Ishikawa (cell line): Measurements from ENCODE around the gene RAI1.

Source experiments
- CEBPB ChIP-seq: IDR thresholded peaks from 2 replicates; pipeline ENCODE4 v1.6.1; 2012
- EGR1 ChIP-seq: IDR thresholded peaks from 2 replicates; pipeline ENCODE4 v1.6.1; 2012
- EP300 ChIP-seq: IDR thresholded peaks from 2 replicates; pipeline ENCODE4 v1.6.1; 2012; ENCODE audit warnings: borderline replicate concordance
- RAD21 ChIP-seq: IDR thresholded peaks from 2 replicates; pipeline ENCODE4 v1.6.1; 2012; ENCODE audit warnings: low read depth
- YY1 ChIP-seq: IDR thresholded peaks from 2 replicates; pipeline ENCODE4 v1.6.1; 2012; ENCODE audit warnings: low read depth
- ZBTB7A ChIP-seq: IDR thresholded peaks from 2 replicates; pipeline ENCODE4 v1.6.1; 2012; ENCODE audit warnings: low read depth
- TF ChIP-seq, protein P1 (sequence below): IDR thresholded peaks from 2 replicates; pipeline ENCODE4 v1.6.1; 2012; ENCODE audit warnings: low read depth, mild to moderate bottlenecking
- TF ChIP-seq, protein P2 (sequence below): IDR thresholded peaks from 2 replicates; pipeline ENCODE4 v1.6.1; 2012

DNA sequence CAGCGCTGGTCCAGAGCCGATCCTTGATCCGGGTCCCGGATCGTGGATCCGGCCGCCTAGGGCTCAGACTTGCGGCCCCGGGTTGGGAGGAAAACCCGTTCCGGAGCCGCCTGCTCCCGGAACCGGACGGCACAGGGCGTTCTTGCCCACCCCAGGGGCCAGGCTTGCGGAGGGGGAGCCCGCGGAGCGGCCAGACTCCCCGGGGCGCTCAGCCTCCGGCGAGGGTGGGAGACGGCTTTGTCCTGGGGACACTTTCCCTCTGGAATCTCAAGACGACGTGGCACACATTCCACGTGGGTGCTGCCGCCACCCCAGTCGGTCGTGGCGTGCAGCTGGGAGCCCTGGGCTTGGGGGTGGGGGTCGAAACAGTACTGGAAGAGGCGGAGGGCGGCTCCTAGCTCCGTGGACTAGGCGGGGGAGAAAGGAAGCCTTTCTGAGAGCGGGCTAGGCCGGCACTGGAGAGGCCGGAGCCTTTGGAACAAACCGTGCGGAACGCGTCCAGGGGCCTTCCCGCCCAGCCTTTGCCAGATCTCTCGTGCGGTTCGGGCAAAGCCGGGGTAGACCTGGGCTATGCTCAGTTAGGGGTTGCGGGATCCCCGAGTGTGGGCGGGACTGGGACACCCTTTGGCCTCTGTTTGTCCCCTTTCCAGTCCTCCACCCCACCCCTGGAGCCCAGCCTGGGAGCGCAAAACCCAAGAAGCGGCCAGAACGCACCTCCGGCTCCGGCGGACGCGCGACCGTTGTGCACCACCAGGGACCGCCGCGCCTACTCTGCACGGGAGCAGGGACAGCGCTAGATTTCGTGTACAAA, 129.0 kb downstream of the RAI1 start:
- TF ChIP-seq EP300 (no peak), EGR1 (no peak), CEBPB (no peak), YY1 (no peak), RAD21 (no peak), ZBTB7A (no peak)
- TF ChIP-seq, protein P1, sequence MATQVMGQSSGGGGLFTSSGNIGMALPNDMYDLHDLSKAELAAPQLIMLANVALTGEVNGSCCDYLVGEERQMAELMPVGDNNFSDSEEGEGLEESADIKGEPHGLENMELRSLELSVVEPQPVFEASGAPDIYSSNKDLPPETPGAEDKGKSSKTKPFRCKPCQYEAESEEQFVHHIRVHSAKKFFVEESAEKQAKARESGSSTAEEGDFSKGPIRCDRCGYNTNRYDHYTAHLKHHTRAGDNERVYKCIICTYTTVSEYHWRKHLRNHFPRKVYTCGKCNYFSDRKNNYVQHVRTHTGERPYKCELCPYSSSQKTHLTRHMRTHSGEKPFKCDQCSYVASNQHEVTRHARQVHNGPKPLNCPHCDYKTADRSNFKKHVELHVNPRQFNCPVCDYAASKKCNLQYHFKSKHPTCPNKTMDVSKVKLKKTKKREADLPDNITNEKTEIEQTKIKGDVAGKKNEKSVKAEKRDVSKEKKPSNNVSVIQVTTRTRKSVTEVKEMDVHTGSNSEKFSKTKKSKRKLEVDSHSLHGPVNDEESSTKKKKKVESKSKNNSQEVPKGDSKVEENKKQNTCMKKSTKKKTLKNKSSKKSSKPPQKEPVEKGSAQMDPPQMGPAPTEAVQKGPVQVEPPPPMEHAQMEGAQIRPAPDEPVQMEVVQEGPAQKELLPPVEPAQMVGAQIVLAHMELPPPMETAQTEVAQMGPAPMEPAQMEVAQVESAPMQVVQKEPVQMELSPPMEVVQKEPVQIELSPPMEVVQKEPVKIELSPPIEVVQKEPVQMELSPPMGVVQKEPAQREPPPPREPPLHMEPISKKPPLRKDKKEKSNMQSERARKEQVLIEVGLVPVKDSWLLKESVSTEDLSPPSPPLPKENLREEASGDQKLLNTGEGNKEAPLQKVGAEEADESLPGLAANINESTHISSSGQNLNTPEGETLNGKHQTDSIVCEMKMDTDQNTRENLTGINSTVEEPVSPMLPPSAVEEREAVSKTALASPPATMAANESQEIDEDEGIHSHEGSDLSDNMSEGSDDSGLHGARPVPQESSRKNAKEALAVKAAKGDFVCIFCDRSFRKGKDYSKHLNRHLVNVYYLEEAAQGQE, result no peak
- TF ChIP-seq, protein P2, sequence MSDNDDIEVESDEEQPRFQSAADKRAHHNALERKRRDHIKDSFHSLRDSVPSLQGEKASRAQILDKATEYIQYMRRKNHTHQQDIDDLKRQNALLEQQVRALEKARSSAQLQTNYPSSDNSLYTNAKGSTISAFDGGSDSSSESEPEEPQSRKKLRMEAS, result no peak
